Activated T-cell treated with anti-CD3 and anti-CD28 coated beads, Interleukin-2, amount 50 U/mL, for 48 hours (primary cell): Measurements from ENCODE around the gene LRP11.
A peak's percentile ranks its signal among the peaks of the same experiment; 100 is the strongest.
"Not testable (repeated sequence)": the region's sequence is repeated elsewhere in the genome, so short reads cannot be mapped to it uniquely, and the experiment has no call there.

Experiments
- DNase-seq, 2 experiments: peaks; one replicate each; pipeline ENCODE4 v3.0.0-alpha.2; 2020

The LRP11 gene

GRCh38 chr6:149867876-149868640, 3.9 kb upstream of the LRP11 start:
- no peak for DNase-seq

GRCh38 chr6:149864578-149865535, 698 bp upstream of the LRP11 start:
- peak in 1 of 2 experiments; percentile 34 for DNase-seq

- peak; percentile 53 to 61 for DNase-seq
Observed at GRCh38 chr6:149862922-149863697, 1.0 kb downstream of the LRP11 start.

- not testable (repeated sequence) for DNase-seq
Observed at GRCh38 chr6:149862424-149862738, 1.8 kb downstream of the LRP11 start.

GRCh38 chr6:149861603-149862423, 2.3 kb downstream of the LRP11 start:
- DNase-seq, result no peak

- DNase-seq, result no peak
Observed at GRCh38 chr6:149860834-149861602, 3.1 kb downstream of the LRP11 start.

GRCh38 chr6:149860513-149860833, 3.7 kb downstream of the LRP11 start:
- no peak for DNase-seq

- no peak for DNase-seq
Observed at GRCh38 chr6:149859938-149860337, 4.2 kb downstream of the LRP11 start.

GRCh38 chr6:149859368-149859767, 4.8 kb downstream of the LRP11 start:
- DNase-seq, result no peak

- no peak for DNase-seq
Observed at GRCh38 chr6:149857541-149857940, 6.6 kb downstream of the LRP11 start.

GRCh38 chr6:149856256-149856994, 7.7 kb downstream of the LRP11 start:
- DNase-seq, result no peak

- no peak for DNase-seq
Observed at GRCh38 chr6:149855741-149856140, 8.4 kb downstream of the LRP11 start.

GRCh38 chr6:149855040-149855654, 9.0 kb downstream of the LRP11 start:
- DNase-seq, result no peak

- no peak for DNase-seq
Observed at GRCh38 chr6:149854532-149854931, 9.6 kb downstream of the LRP11 start.

- DNase-seq, result not testable (repeated sequence)
Observed at GRCh38 chr6:149854017-149854416, 10.1 kb downstream of the LRP11 start.

GRCh38 chr6:149852881-149853280, 11.3 kb downstream of the LRP11 start:
- DNase-seq, result no peak

GRCh38 chr6:149852180-149852579, 12.0 kb downstream of the LRP11 start:
- DNase-seq, result no peak

GRCh38 chr6:149851461-149852110, 12.6 kb downstream of the LRP11 start:
- DNase-seq, result no peak

- not testable (repeated sequence) for DNase-seq
Observed at GRCh38 chr6:149848343-149848742, 15.8 kb downstream of the LRP11 start.

- no peak for DNase-seq
Observed at GRCh38 chr6:149847939-149848267, 16.3 kb downstream of the LRP11 start.
